ENCODE measurements around the gene ITGAL.
A peak's percentile ranks its signal among the peaks of the same experiment; 100 is the strongest.

GRCh38 chr16:30429678-30430427, 42.7 kb upstream of the ITGAL start, which contains the start of gene DCTPP1:
- TF ChIP-seq, protein P1, sequence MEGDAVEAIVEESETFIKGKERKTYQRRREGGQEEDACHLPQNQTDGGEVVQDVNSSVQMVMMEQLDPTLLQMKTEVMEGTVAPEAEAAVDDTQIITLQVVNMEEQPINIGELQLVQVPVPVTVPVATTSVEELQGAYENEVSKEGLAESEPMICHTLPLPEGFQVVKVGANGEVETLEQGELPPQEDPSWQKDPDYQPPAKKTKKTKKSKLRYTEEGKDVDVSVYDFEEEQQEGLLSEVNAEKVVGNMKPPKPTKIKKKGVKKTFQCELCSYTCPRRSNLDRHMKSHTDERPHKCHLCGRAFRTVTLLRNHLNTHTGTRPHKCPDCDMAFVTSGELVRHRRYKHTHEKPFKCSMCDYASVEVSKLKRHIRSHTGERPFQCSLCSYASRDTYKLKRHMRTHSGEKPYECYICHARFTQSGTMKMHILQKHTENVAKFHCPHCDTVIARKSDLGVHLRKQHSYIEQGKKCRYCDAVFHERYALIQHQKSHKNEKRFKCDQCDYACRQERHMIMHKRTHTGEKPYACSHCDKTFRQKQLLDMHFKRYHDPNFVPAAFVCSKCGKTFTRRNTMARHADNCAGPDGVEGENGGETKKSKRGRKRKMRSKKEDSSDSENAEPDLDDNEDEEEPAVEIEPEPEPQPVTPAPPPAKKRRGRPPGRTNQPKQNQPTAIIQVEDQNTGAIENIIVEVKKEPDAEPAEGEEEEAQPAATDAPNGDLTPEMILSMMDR (IDR thresholded peaks at IDR 0.05), result peak; percentile 61 to 86 (median 83)
- peak in 1 of 2 donors; percentile 50 for TF ChIP-seq POLR2A (IDR thresholded peaks at IDR 0.05)

Measured in adrenal gland (tissue), 5 donors.